Body of pancreas (tissue), 4 donors: ENCODE measurements around the gene SOCS6.

Source experiments
- CTCF ChIP-seq, 7 experiments: fragments of 450-650 bp in 4 of 7; fragments of 200-600 bp in 3 of 7; sonication (generic) in 3 of 7; IDR thresholded peaks; one replicate each; pipeline ENCODE4 v1.5.1; 2016 to 2019; ENCODE audit warnings: antibody characterized with exemption in 7 of 7
- POLR2A ChIP-seq, 3 donors: fragments of 450-650 bp; IDR thresholded peaks; one replicate each; pipeline ENCODE4 v1.6.1; 2016; ENCODE audit warnings: antibody characterized with exemption in 3 of 3, mild to moderate bottlenecking in 2 of 3

GRCh38 chr18:70291295-70291574 is 2.4 kb downstream of the SOCS6 start:
- no peak for TF ChIP-seq POLR2A (IDR thresholded peaks at IDR 0.05)
- no peak for TF ChIP-seq CTCF (IDR thresholded peaks at IDR 0.05)
